Hepatocyte (in vitro differentiated cells): ENCODE results near the gene LACTBL1.

Experiments
- EZH2 ChIP-seq: fragments of 200-600 bp; sonication (generic); IDR thresholded peaks from 2 replicates; pipeline ENCODE4 v1.6.1; 2016; ENCODE audit warnings: antibody characterized with exemption, mild to moderate bottlenecking, borderline replicate concordance
- EZH2phosphoT487 ChIP-seq: fragments of 200-600 bp; sonication (generic); IDR thresholded peaks from one replicate; pipeline ENCODE4 v1.6.1; 2018; ENCODE audit warnings: antibody characterized with exemption, mild to moderate bottlenecking, low read depth, moderate library complexity; ENCODE audit not compliant: unreplicated experiment, severe bottlenecking
- TF ChIP-seq, protein P1 (sequence below): fragments of 200-600 bp; sonication (generic); IDR thresholded peaks from 2 replicates; pipeline ENCODE4 v1.5.1; 2016; ENCODE audit warnings: antibody characterized with exemption, mild to moderate bottlenecking; ENCODE audit not compliant: poor library complexity

DNA sequence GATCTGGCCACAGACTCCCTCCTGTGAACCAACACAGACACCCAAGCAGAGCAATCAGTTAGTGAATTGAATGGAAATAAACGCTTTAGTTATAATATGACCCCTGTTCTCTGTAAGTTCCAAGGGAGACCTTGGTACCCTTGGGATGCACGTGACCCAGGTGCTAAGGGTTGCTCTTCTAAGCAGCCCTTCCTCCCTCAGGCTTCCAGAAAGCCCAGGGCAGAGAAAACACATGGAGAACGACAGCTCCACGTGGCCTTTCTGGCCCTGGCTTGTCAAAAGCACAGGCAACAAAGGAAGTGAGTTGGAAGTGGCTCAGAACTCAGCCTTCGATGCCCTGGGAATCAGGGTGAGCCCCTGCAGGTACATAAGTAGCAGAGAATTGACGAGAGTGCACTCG is 57.4 kb downstream of the LACTBL1 start:
- TF ChIP-seq, protein P1, sequence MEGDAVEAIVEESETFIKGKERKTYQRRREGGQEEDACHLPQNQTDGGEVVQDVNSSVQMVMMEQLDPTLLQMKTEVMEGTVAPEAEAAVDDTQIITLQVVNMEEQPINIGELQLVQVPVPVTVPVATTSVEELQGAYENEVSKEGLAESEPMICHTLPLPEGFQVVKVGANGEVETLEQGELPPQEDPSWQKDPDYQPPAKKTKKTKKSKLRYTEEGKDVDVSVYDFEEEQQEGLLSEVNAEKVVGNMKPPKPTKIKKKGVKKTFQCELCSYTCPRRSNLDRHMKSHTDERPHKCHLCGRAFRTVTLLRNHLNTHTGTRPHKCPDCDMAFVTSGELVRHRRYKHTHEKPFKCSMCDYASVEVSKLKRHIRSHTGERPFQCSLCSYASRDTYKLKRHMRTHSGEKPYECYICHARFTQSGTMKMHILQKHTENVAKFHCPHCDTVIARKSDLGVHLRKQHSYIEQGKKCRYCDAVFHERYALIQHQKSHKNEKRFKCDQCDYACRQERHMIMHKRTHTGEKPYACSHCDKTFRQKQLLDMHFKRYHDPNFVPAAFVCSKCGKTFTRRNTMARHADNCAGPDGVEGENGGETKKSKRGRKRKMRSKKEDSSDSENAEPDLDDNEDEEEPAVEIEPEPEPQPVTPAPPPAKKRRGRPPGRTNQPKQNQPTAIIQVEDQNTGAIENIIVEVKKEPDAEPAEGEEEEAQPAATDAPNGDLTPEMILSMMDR = no peak
- TF ChIP-seq EZH2 (no peak), EZH2phosphoT487 (no peak)
